GM18505 (cell line): Measurements from ENCODE around the gene PDSS2.

Source experiments
- ATAC-seq: cut with Tn5 transposase; IDR thresholded peaks from one replicate; pipeline ENCODE4 v1.9.1; 2021; ENCODE audit not compliant: unreplicated experiment
- POLR2A ChIP-seq: IDR thresholded peaks from 4 replicates; pipeline ENCODE4 v1.6.1; 2011; ENCODE audit warnings: borderline replicate concordance; ENCODE audit not compliant: insufficient read depth, insufficient read length; ENCODE audit errors: extremely low read depth

Gene PDSS2

DNA sequence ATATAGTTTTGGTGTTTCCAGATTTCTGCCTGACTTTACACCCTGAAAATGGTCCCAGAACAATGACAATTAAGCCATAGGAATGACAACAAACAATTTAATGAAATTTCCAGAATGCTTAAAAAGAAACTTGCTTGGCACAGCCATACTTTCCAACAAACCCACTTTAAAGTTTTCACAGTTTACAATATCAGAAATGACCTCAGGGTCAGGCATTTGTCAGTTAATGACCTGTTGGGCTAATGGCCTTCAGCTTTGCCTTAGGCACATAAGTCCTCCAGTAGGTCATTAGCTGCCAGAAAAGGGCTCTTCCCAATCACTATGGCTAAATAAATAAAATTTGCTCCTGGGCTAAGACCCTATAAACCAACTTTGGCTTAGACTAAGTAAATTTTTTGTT is 199.4 kb downstream of the PDSS2 start:
- no peak for ATAC-seq
- no peak for TF ChIP-seq POLR2A

DNA sequence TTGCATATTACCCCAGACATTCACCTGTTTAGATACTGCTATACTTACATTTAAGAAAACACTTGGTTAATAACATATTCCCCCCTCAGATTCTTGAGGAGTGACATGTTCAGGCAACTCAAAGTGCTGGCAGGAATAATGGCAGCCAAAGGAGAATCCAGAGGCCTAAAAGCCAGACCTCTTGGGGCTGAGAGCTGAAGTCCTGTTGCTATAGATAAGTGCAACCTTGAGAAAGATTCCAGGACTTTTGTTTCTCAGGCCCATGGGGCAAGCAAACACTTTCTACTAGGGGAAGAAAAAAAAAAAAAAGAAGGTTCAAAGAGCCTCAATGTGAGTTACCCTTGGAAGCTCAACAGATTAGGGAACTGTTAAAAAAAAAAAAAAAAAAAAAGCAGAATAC is 211.2 kb downstream of the PDSS2 start:
- TF ChIP-seq POLR2A: no peak
- ATAC-seq: no peak

DNA sequence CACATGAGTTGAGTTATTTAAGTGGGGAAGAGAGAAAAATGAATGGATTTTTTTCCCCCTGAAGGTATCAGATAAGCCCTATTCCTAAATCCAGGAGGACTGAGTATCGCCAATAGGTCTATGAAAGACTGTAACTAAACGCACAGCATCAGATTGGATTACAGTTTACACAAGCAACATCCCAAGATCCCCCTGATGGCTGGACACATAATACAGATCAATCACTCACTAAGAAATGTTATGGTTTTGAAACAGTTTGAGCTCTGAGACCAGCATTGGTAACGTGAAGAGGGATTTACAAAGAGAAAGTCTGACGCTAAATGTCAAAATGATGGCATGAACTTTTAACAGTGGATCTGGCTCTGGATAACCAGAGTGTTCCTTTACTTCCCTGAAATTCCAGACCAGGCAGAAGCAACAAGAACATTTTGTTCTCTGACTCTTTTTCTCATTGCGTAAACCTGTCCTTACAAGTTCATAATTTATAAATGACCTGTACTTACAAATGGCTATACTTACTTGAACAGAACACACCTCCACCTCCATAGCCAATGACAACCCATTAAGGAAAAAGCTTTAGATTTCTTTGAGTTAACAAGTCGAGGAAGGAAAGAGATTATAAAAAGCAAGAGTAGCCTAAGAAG is 212.3 kb downstream of the PDSS2 start:
- no peak for TF ChIP-seq POLR2A
- ATAC-seq: no peak

DNA sequence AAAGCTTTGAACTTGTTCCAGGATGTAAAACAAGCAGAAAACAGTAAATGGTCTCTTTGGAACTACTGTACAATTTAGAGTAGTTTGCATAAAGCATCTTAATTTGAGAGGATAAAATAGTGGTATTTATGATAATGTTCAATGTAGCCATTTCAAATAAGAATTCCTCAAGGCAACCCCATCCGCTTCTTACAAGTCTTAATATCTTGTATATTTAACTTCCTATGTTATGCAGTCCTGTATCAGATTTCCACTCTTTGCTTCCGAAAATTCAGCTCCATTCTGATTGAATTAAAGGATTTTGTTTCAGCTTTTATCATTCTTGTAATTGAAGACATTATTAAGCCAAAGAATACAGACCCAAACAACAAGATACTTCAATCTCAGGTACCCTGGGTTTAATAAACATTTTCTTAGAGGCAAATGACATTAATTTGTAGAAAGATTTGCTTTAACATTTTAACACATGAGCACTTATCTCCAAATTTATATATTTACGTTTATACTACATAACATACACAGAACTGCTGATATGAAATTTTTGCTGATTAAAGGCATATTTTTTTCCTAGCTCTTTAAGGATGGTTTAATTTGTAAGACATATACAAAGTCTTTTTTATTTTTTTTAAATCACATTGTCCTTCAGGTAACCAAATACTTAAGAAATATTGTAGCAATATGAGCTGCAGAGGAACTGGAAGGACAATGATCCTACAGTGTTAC is 213.0 kb downstream of the PDSS2 start:
- no peak for TF ChIP-seq POLR2A
- no peak for ATAC-seq

DNA sequence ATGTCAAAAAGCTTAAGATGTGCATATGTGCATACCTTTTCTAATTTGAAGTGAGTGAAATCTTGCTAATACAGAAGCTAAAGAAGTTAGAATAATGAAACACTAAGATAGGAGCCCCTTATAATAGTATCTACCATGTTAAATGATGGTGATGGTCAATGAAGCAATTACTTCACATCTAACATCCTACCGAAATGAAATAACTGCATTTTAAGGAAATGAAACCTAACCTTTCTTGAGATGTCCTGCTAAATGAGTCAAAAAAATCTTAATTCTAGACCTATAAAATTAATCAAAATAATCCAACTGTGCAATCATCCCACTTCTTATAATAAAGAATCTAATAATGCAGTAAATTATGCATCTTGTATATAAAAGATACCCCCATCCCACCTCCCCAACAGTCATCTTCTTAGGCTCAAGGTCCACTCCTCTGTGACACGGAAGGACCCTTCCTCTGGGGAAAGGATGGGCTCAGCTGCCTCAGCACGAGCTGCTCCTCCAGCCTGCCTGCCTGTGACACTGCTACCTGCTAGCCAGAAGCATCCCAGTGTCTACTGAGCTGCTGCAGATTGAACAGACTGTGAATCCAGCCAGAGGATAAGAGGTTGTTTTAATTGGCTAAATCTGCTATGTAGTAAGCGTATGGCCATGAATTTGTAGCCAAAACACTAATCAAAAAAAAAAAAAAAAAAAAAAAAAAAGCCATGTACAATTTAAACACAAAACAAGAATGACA is 214.5 kb downstream of the PDSS2 start:
- no peak for ATAC-seq
- no peak for TF ChIP-seq POLR2A

DNA sequence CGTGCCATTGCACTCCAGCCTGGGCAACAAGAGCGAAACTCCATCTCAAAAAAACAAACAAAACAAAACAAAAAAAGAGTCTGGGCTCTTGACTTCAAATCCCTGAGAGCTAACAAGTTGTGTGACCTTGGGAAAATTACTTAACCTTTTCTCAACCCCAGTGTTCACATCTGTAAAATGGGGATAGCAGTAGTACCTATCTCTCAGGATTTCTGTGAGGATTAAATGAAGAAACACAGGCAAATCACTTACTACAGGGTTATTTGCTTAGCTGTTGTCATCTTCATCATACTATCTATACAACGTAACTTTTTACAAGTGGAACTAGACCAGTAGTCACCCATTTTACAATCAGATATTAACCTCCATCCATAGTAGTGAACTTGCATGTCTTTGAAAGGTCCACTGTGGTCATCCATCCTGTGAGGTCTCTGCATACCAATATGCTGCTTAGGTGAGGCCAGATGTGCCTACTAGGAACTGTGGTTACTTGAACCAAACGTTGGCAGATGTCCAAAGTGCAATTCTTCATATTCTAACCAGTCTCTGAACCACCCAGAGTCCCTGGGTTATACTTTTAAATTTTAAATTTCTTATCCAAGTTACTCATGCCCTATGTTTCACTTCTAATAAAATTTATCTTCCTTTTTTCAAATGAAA is 215.2 kb downstream of the PDSS2 start:
- TF ChIP-seq POLR2A: no peak
- no peak for ATAC-seq

DNA sequence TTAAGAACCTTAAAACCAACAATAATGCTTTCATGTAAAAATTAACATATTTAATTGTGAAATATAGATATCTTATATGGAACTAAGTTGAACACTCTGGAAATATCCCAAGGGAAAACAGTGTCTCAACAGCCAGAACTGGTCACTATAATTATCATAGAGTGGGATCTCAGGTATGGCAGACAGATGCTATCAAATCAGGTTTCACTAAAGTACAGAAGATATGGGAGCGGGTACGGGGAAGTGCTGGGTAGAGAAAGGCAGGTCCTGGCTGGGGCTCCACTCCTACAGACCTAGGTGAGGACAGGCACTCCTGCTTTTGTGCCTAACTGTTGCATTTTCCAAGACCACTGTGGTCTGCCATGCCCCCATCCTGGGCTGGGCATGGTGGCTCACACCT is 215.9 kb downstream of the PDSS2 start:
- ATAC-seq: no peak
- TF ChIP-seq POLR2A: no peak

DNA sequence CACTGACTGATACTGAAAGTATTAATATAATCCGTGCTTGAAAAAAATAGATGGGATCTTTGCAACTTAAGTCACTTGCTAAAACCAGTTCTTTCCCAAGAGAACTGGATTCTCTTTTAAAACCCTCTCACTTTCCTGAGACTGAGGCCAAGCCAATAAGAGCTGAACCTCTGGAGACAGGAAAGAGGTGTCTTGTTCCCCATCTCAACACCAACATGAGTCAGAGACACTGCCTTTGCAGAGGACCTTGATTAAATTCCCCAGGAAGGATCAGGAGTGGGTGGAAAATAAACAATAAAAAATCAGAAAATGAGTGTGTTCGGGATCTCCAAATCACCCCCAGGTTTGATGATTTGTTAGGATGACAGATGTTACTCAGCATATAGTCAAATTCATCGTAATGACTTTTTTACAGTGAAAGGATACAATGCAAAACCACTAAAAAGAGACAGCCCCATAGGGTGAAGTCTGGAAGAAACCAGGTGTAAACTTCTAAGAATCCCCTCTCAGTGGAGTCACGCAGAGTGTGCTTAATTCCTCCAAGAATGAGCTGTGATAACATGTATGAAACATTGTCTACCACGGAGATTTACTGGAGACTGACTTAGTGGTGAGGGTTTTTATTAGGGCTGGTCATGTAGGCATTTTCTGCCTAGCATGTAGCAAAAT is 221.2 kb downstream of the PDSS2 start:
- ATAC-seq: no peak
- TF ChIP-seq POLR2A: no peak

DNA sequence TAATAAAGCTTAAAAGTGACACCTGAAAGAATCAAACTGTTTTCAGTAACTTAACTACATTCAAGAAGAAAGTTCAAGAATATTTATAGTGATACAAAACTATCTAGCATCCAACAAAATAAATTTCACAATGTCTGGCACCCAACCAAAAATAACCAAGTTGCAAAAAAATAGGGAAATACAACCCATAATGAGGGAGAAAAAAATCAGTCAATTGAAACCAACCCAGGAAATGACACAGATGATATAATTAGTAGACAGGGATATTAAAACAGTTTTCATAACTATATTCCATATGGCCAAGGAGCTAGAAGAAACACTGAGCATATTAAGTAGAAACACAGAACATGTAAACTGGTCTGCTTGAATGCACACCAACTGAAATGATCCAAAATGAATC is 223.9 kb downstream of the PDSS2 start:
- no peak for TF ChIP-seq POLR2A
- ATAC-seq: no peak

DNA sequence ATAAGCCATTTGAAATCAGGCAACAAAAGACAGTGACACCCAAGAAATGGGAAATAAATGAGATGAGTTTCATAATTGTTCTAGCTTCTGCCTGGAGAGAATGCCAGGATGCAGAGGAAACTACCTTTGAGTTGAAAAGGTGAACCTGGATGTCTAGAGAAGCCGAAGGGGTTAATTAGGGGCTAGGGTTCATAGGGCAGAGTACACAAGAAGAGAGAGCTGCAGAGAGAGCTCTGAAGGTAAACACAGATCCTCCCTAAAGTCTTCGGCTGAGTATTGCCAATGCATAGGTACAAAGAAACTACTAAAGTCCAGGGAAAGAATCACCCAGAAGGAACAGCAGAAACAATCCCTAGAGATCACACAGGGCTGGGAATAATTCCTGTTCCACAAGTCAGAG is 224.4 kb downstream of the PDSS2 start:
- TF ChIP-seq POLR2A: no peak
- ATAC-seq: no peak

DNA sequence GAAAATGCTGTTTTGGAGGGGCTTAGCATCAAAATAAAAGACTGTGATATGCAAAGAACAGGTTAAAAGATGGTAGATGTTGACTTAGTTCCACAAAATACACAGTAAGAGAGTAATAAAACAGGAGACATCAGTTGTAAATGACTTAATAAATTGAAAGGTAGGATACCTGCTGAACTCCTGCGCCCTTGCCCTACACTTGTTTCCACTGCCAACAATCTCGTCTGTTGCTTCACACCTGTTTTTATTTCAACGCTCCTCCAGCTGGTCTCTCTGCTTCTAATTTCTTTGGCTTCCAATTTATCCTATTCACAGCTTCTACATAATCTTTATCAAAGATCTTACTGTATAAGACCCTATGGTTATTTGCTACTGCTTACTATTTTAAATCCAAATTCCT is 228.1 kb downstream of the PDSS2 start:
- no peak for ATAC-seq
- TF ChIP-seq POLR2A: no peak

DNA sequence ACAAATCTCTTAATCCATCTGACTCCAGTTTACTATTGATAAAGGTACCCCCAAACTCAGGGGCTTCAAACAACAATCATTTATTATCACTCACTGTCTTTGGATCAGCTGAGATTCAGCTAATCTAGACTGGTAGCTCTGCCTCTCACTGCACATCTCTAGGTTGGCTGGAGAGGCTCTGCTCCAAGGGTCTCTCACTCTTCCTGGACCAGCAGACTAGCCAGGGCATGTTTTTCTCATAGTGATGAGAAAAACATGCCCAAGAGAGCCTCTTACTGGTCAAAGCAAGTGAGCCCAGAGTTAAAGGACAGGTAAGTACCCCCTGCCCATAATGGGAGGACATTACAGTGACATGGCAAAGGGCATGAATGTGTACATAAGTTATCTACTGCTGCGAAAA is 228.9 kb downstream of the PDSS2 start:
- no peak for TF ChIP-seq POLR2A
- ATAC-seq: no peak

DNA sequence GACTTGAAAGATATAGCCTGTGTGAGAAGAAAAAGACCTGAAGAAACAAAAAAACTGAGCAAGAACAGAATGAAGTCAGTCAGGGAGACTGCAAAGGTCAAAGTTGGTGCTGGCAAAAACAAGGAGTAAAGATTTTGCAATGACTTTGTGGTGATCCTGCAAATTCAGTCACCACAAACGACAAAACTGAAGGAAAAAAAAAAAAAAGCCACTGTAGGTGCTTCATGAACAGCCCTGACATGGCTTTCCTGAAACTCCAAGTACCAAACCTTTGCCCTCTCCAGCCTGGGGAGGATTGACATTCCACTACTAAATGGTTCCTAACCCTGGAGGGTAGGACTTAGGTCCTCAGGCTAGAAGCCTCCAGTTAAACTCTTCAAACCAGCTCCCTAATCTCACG is 229.3 kb downstream of the PDSS2 start:
- no peak for ATAC-seq
- TF ChIP-seq POLR2A: no peak

DNA sequence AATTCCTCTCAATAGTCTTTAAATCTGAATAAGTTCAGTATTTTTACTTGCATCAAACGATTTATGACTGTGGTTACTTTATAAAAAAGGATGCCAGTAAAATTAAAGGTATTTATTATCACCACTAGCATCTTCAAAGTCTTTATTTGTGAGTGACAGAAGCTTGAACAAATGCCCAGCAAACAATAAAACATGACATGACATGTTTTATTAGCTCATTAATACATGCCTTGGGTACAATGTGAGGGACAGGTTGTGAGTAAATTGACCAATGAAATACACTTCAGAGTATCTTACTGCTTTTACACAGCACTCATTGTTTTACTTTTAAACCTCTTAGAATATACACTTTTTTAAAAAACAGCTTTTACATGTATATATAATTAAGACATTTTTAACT is 230.6 kb downstream of the PDSS2 start:
- TF ChIP-seq POLR2A: no peak

DNA sequence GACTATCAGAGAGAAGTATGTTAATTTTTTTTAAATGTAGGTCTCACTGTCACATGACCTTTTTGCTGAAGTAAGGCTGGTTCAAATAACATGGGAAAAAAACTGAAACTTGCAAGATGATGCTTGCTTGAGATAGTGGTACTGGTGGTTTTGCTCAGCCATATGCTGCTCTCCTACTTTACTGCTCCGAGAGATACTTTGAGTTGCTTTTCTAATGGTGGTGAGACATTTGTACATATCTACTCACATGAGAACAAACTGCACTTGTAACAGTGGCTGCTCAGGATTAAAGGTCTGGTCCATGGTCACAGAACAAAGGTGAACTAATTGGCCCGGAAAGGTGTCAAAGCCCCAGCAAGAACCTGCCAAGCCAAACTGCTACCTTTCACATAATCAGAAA is 237.8 kb downstream of the PDSS2 start:
- no peak for ATAC-seq

More for the DNA sequence above, 230.6 kb downstream of the PDSS2 start:
- ATAC-seq: no peak

More for the DNA sequence above, 237.8 kb downstream of the PDSS2 start:
- no peak for TF ChIP-seq POLR2A
